ENCODE measurements around the gene EXOC4. TPM values are rescaled to one million over a fixed set of nuclear protein-coding genes. Genes with fewer than 3 reads are reported as not detected.
"Not testable (repeated sequence)": the region's sequence is repeated elsewhere in the genome, so short reads cannot be mapped to it uniquely, and the experiment has no call there.

EXOC4 gene
- total and polyA plus RNA-seq, 7 experiments from 2014 or later = 44.1 to 106 (median 74.2) TPM

DNA sequence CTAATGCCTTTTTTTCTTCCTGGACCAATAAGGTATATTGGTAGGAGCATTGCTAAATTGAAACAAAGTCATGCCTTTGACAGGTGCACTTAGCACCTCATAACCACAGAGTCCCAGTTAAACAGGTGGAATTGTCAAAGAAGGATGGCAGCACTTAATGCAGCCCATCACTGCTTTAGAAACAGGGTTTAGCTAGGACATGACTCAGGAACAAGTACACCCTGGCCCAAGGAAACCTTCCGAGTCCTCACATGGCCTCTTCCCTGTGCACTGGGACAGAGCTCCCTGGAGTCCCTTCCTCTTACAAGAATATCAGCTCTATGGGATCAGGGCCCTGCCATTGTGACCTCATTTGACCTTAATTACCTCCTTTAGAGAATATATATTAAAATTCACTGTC, 382.7 kb downstream of the EXOC4 start:
- H3K27me3 ChIP-seq (ENCODE audit: control insufficient read depth in 2 of 2, insufficient read depth in 2 of 2, low read length in 2 of 2) = no peaks in the 10 kb centered on the region
- peaks cover 0 to 5% (median 0%) of the 10 kb centered on the region in 7 donors for H3K4me1 Mint-ChIP-seq
- H3K9me3 Mint-ChIP-seq = peaks cover 0 to 15% (median 0%) of the 10 kb centered on the region in 11 donors
- no peaks in the 10 kb centered on the region for H3K36me3 ChIP-seq (ENCODE audit: control insufficient read depth in 2 of 3, insufficient read depth in 3 of 3, low read length in 3 of 3)
- H3K27me3 Mint-ChIP-seq = no peaks in the 10 kb centered on the region
- no peak overlapping the region for H3K27ac ChIP-seq (ENCODE audit: low read depth, low read length)
- CTCF ChIA-PET = no interaction called here
- no peak overlapping the region for H3K4me3 ChIP-seq (ENCODE audit: low read length)
- no peak for DNase-seq
- POLR2A ChIA-PET = no interaction called here
- no peaks in the 10 kb centered on the region for H3K9me3 ChIP-seq (ENCODE audit: control insufficient read depth in 2 of 3, low read length in 3 of 3)
- H3K4me1 ChIP-seq (ENCODE audit: control insufficient read depth in 2 of 2, insufficient read depth in 2 of 2, low read length in 2 of 2) = no peaks in the 10 kb centered on the region
- no peak for ATAC-seq
- peaks cover 4 to 35% (median 30%) of the 10 kb centered on the region in 5 donors for H3K36me3 Mint-ChIP-seq
- intact Hi-C loops (cut with micrococcal nuclease) = no loop called here
- no peak overlapping the region for H3K27ac Mint-ChIP-seq
- no peak overlapping the region for H3K4me3 Mint-ChIP-seq

DNA sequence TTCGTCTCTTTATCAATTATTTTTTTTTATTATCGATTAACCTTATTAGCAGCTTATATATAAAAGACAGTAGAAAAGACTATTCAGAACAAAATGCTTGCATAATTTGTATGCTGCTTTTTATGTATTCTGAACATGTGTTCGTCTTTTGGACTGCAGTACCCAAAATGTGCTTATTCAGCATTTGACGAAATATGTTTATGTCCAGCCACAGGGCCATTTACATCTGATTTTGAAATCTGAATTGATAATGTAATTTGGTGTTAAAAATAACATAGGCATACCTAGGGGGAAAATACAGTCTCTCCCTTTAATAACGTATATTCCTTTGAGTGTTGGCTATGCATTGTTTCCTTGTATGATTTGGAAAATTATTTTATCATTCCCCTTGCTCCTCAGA, 386.0 kb downstream of the EXOC4 start:
- H3K4me1 Mint-ChIP-seq = peaks cover 0 to 5% (median 0%) of the 10 kb centered on the region in 7 donors
- no peaks in the 10 kb centered on the region for H3K9me3 ChIP-seq (ENCODE audit: control insufficient read depth in 2 of 3, low read length in 3 of 3)
- no peaks in the 10 kb centered on the region for H3K27me3 ChIP-seq (ENCODE audit: control insufficient read depth in 2 of 2, insufficient read depth in 2 of 2, low read length in 2 of 2)
- no peak for ATAC-seq
- no peak overlapping the region for H3K27ac ChIP-seq (ENCODE audit: low read depth, low read length)
- DNase-seq = no peak
- H3K4me3 Mint-ChIP-seq = no peak overlapping the region
- CTCF ChIA-PET = no interaction called here
- no peaks in the 10 kb centered on the region for H3K27me3 Mint-ChIP-seq
- no peaks in the 10 kb centered on the region for H3K4me1 ChIP-seq (ENCODE audit: control insufficient read depth in 2 of 2, insufficient read depth in 2 of 2, low read length in 2 of 2)
- H3K27ac Mint-ChIP-seq = no peak overlapping the region
- peaks cover 0 to 9% (median 0%) of the 10 kb centered on the region in 11 donors for H3K9me3 Mint-ChIP-seq
- intact Hi-C loops (cut with micrococcal nuclease) = no loop called here
- POLR2A ChIA-PET = no interaction called here
- H3K4me3 ChIP-seq (ENCODE audit: low read length) = no peak overlapping the region
- peaks cover 0 to 33% (median 22%) of the 10 kb centered on the region in 5 donors for H3K36me3 Mint-ChIP-seq
- H3K36me3 ChIP-seq (ENCODE audit: control insufficient read depth in 2 of 3, insufficient read depth in 3 of 3, low read length in 3 of 3) = peaks cover 0 to 4% (median 0%) of the 10 kb centered on the region in 3 experiments

DNA sequence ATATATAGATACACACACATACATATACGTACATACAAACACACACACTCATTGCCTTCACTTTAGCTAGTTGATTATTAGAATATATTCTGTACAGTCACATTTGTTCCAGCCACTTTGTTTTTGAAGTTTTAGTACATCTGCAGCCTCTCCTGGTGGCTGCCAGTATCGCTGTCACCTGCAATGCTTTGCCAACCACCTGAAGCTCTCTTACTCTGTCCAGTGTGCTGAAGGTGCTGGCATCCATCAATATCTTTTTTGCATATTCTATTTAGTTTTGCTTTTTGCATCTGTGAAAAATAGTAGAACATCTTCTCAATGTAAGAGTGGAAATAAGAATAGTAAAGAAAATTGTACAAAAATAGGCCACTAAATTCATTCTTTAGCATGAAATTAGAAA, 388.6 kb downstream of the EXOC4 start:
- Histone ChIP-seq H3K9me3 (ENCODE audit: control insufficient read depth in 2 of 3, low read length in 3 of 3) (no peaks in the 10 kb centered on the region), H3K4me3 (ENCODE audit: low read length) (no peak overlapping the region), H3K27ac (ENCODE audit: low read depth, low read length) (no peak overlapping the region), H3K4me1 (ENCODE audit: control insufficient read depth in 2 of 2, insufficient read depth in 2 of 2, low read length in 2 of 2) (no peaks in the 10 kb centered on the region), H3K36me3 (ENCODE audit: control insufficient read depth in 2 of 3, insufficient read depth in 3 of 3, low read length in 3 of 3) (peaks cover 0 to 4% (median 0%) of the 10 kb centered on the region in 3 experiments), H3K27me3 (ENCODE audit: control insufficient read depth in 2 of 2, insufficient read depth in 2 of 2, low read length in 2 of 2) (no peaks in the 10 kb centered on the region)
- DNase-seq (no peak), ATAC-seq (no peak)
- peaks cover 0 to 9% (median 0%) of the 10 kb centered on the region in 11 donors for H3K9me3 Mint-ChIP-seq
- intact Hi-C loops (cut with micrococcal nuclease) = no loop called here
- H3K27me3 Mint-ChIP-seq = no peaks in the 10 kb centered on the region
- H3K36me3 Mint-ChIP-seq = peaks cover 0 to 40% (median 11%) of the 10 kb centered on the region in 5 donors
- no peak overlapping the region for H3K27ac Mint-ChIP-seq
- no peak overlapping the region for H3K4me3 Mint-ChIP-seq
- CTCF ChIA-PET = no interaction called here
- POLR2A ChIA-PET = no interaction called here
- peaks cover 0 to 7% (median 0%) of the 10 kb centered on the region in 7 donors for H3K4me1 Mint-ChIP-seq

DNA sequence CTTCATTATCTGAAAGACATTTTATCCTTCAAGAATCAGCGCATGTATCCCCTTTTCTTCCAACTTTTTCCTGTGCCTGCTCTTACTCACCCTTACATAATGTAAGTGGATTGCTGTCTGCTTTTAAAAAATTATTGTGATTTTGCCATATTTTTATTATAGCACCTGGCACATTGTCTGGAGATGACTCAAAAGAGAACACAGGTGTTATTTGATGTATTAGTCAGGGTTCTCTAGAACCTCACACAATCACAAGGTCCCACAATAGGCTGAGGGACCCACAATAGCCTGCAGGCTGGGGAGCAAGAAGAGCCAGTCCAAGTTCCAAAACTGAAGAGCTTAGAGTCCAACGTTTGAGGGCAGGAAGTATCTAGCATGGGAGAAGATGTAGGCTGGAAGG, 390.0 kb downstream of the EXOC4 start:
- Mint-ChIP-seq H3K4me1 (peaks cover 0 to 7% (median 0%) of the 10 kb centered on the region in 7 donors), H3K9me3 (peaks cover 0 to 9% (median 1%) of the 10 kb centered on the region in 11 donors), H3K27me3 (no peaks in the 10 kb centered on the region), H3K36me3 (peaks cover 0 to 41% (median 11%) of the 10 kb centered on the region in 5 donors), H3K4me3 (no peak overlapping the region), H3K27ac (no peak overlapping the region)
- no peaks in the 10 kb centered on the region for H3K27me3 ChIP-seq (ENCODE audit: control insufficient read depth in 2 of 2, insufficient read depth in 2 of 2, low read length in 2 of 2)
- H3K27ac ChIP-seq (ENCODE audit: low read depth, low read length) = no peak overlapping the region
- H3K4me1 ChIP-seq (ENCODE audit: control insufficient read depth in 2 of 2, insufficient read depth in 2 of 2, low read length in 2 of 2) = no peaks in the 10 kb centered on the region
- peaks cover 0 to 4% (median 0%) of the 10 kb centered on the region in 3 experiments for H3K36me3 ChIP-seq (ENCODE audit: control insufficient read depth in 2 of 3, insufficient read depth in 3 of 3, low read length in 3 of 3)
- H3K4me3 ChIP-seq (ENCODE audit: low read length) = no peak overlapping the region
- intact Hi-C loops (cut with micrococcal nuclease) = no loop called here
- DNase-seq (no peak), ATAC-seq (no peak)
- no peaks in the 10 kb centered on the region for H3K9me3 ChIP-seq (ENCODE audit: control insufficient read depth in 2 of 3, low read length in 3 of 3)
- CTCF ChIA-PET = no interaction called here
- POLR2A ChIA-PET = no interaction called here

DNA sequence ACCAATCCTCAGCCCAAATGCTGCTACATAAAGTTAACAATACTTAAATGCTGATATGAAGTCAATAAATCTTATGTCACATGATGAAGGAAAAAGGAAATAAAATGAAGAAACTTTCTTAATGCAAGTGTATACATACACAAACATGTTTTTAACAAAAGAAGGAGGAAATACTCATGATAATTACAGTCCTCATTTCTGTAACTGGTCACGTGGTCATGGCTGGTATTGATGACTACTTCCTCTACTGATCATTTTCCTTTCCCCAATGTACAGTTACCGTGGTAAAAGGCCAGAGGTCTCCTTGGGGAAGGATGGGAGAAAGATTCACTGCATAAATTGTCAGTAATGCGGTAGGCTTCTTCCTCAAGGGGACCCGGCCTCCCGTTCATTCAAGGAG, 390.8 kb downstream of the EXOC4 start:
- ATAC-seq; H3K27me3 Mint-ChIP-seq; H3K27ac Mint-ChIP-seq; H3K9me3 Mint-ChIP-seq; H3K9me3 ChIP-seq (ENCODE audit: control insufficient read depth in 2 of 3, low read length in 3 of 3); DNase-seq; H3K4me1 ChIP-seq (ENCODE audit: control insufficient read depth in 2 of 2, insufficient read depth in 2 of 2, low read length in 2 of 2); H3K27me3 ChIP-seq (ENCODE audit: control insufficient read depth in 2 of 2, insufficient read depth in 2 of 2, low read length in 2 of 2); POLR2A ChIA-PET; H3K4me3 ChIP-seq (ENCODE audit: low read length); H3K4me3 Mint-ChIP-seq; H3K4me1 Mint-ChIP-seq; intact Hi-C loops (cut with micrococcal nuclease); CTCF ChIA-PET; H3K36me3 ChIP-seq (ENCODE audit: control insufficient read depth in 2 of 3, insufficient read depth in 3 of 3, low read length in 3 of 3); H3K27ac ChIP-seq (ENCODE audit: low read depth, low read length): not testable (repeated sequence)
- H3K36me3 Mint-ChIP-seq = peaks cover 0 to 41% (median 11%) of the 10 kb centered on the region in 5 donors

DNA sequence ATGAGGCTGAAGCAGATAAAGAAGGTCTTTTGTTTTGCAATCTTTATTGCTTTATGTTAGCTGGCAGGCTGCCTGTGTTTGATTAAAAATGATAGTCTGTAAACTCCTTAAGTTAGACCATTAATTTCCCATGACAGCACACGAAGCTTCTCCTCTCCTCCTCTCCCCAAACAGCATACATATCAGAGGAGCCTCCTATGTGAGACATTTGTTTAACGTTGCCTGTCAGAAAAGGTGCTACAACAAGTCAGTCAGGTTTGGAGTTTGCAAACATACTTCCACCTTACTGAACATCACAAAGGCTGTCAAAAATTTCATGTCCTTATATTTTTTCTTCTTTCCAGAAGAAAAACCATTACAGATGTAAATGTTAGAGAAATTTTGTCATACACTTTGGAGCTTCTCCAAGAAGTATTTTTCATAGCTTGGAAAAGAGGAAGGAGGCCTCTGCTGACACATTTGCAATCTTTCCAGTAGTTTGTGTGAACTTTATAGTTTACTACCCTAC, 393.1 kb downstream of the EXOC4 start:
- Mint-ChIP-seq H3K27me3 (no peaks in the 10 kb centered on the region), H3K9me3 (peaks cover 0 to 9% (median 1%) of the 10 kb centered on the region in 11 donors), H3K36me3 (peaks cover 0 to 37% (median 11%) of the 10 kb centered on the region in 5 donors), H3K27ac (no peak overlapping the region), H3K4me1 (peaks cover 0 to 7% (median 0%) of the 10 kb centered on the region in 7 donors), H3K4me3 (no peak overlapping the region)
- H3K36me3 ChIP-seq (ENCODE audit: control insufficient read depth in 2 of 3, insufficient read depth in 3 of 3, low read length in 3 of 3) = peaks cover 0 to 4% (median 0%) of the 10 kb centered on the region in 3 experiments
- H3K27ac ChIP-seq (ENCODE audit: low read depth, low read length) = no peak overlapping the region
- intact Hi-C loops (cut with micrococcal nuclease) = no loop called here
- ChIA-PET CTCF (no interaction called here), POLR2A (no interaction called here)
- DNase-seq (no peak), ATAC-seq (no peak)
- no peaks in the 10 kb centered on the region for H3K9me3 ChIP-seq (ENCODE audit: control insufficient read depth in 2 of 3, low read length in 3 of 3)
- no peaks in the 10 kb centered on the region for H3K4me1 ChIP-seq (ENCODE audit: control insufficient read depth in 2 of 2, insufficient read depth in 2 of 2, low read length in 2 of 2)
- H3K4me3 ChIP-seq (ENCODE audit: low read length) = no peak overlapping the region
- H3K27me3 ChIP-seq (ENCODE audit: control insufficient read depth in 2 of 2, insufficient read depth in 2 of 2, low read length in 2 of 2) = no peaks in the 10 kb centered on the region

All from naive thymus-derived CD4-positive, alpha-beta T cell (primary cell).